ENCODE results near the gene FITM1.

The FITM1 gene

GRCh38 chr14:24162093-24162492, 31.6 kb downstream of the FITM1 start:
- DNase-seq, result peak; percentile 37

- no peak for DNase-seq
These were observed 34.1 kb downstream of the FITM1 start for GRCh38 chr14:24164518-24164991.

GRCh38 chr14:24165785-24166184, 35.3 kb downstream of the FITM1 start:
- no peak for DNase-seq

- no peak for DNase-seq
These were observed 37.1 kb downstream of the FITM1 start for GRCh38 chr14:24167469-24168114.

GRCh38 chr14:24171422-24172260, 41.2 kb downstream of the FITM1 start, which contains the start of gene REC8:
Gene REC8 (plus strand): TSS chr14:24172080. CDS start chr14:24172553, 473 bp downstream.
- DNase-seq, result peak; percentile 92

GRCh38 chr14:24172261-24172860, 41.9 kb downstream of the FITM1 start:
- no peak for DNase-seq

- DNase-seq, result no peak
These were observed 42.4 kb downstream of the FITM1 start for GRCh38 chr14:24172871-24173281.

- DNase-seq, result no peak
These were observed 46.1 kb downstream of the FITM1 start for GRCh38 chr14:24176599-24176998.

GRCh38 chr14:24177041-24177825, 46.8 kb downstream of the FITM1 start:
- DNase-seq, result no peak

GRCh38 chr14:24177891-24178290, 47.4 kb downstream of the FITM1 start:
- DNase-seq, result no peak

- no peak for DNase-seq
These were observed 48.1 kb downstream of the FITM1 start for GRCh38 chr14:24178399-24179178.

- no peak for DNase-seq
These were observed 49.0 kb downstream of the FITM1 start for GRCh38 chr14:24179294-24179960.

- DNase-seq, result peak; percentile 40
These were observed 49.7 kb downstream of the FITM1 start for GRCh38 chr14:24179961-24180796.

GRCh38 chr14:24181371-24182077, 51.1 kb downstream of the FITM1 start:
- no peak for DNase-seq
